Fibroblast of lung (primary cell): ENCODE results near the gene CATSPER1. TPM values are rescaled to one million over a fixed set of nuclear protein-coding genes. Genes with fewer than 3 reads are reported as not detected.

Experiments used
- DNase-seq, 2 donors: peaks; one replicate each; pipeline versions ENCODE4 v3.0.0 to v3.0.0-alpha.2; 2010; ENCODE audit warnings: low read depth in 2 of 2
- H2AFZ ChIP-seq: 2 replicates; pipeline ENCODE4 v1.5.1; 2012; ENCODE audit warnings: low read length, control low read depth, inconsistent platforms
- H3K27ac ChIP-seq: 2 replicates; pipeline ENCODE4 v1.5.1; 2011; ENCODE audit warnings: low read length, control low read depth; ENCODE audit not compliant: insufficient read depth
- H3K27me3 ChIP-seq: 2 replicates; pipeline ENCODE4 v1.5.1; 2011; ENCODE audit warnings: mild to moderate bottlenecking, low read length; ENCODE audit not compliant: control insufficient read depth, insufficient read depth
- H3K36me3 ChIP-seq: 2 replicates; pipeline ENCODE4 v1.5.1; 2011; ENCODE audit warnings: low read length; ENCODE audit not compliant: control insufficient read depth, insufficient read depth
- H3K4me1 ChIP-seq: 2 replicates; pipeline ENCODE4 v1.5.1; 2011; ENCODE audit warnings: low read length; ENCODE audit not compliant: control insufficient read depth, insufficient read depth; ENCODE audit errors: extremely low read depth
- H3K4me2 ChIP-seq: 2 replicates; pipeline ENCODE4 v1.5.1; 2011; ENCODE audit warnings: low read length, control low read depth; ENCODE audit not compliant: insufficient read depth; ENCODE audit errors: extremely low read depth
- H3K4me3 ChIP-seq, 4 experiments: fragments of 200-600 bp in 1 of 4; sonication (generic) in 1 of 4; replicated peaks in 1 of 4; 2 replicates each; pipeline ENCODE4 v1.5.1; 2011 to 2016; ENCODE audit warnings: low read length in 4 of 4, low read depth in 3 of 4, mild to moderate bottlenecking in 3 of 4, control low read depth in 2 of 4, inconsistent platforms in 1 of 4, mixed read lengths in 1 of 4; ENCODE audit not compliant: insufficient read depth in 1 of 4; ENCODE audit errors: control extremely low read depth in 1 of 4
- H3K79me2 ChIP-seq: 2 replicates; pipeline ENCODE4 v1.5.1; 2012; ENCODE audit warnings: mild to moderate bottlenecking, low read length, inconsistent platforms; ENCODE audit not compliant: control insufficient read depth, insufficient read depth
- H3K9ac ChIP-seq: 2 replicates; pipeline ENCODE4 v1.5.1; 2011; ENCODE audit warnings: mild to moderate bottlenecking, low read length, control low read depth; ENCODE audit not compliant: insufficient read depth
- H3K9me3 ChIP-seq: 2 replicates; pipeline ENCODE4 v1.5.1; 2012; ENCODE audit warnings: low read depth, low read length; ENCODE audit not compliant: control insufficient read depth, insufficient read depth
- H4K20me1 ChIP-seq: 2 replicates; pipeline ENCODE4 v1.5.1; 2011; ENCODE audit warnings: low read length; ENCODE audit not compliant: control insufficient read depth, insufficient read depth; ENCODE audit errors: extremely low read depth
- CTCF ChIP-seq, 2 donors: IDR thresholded peaks in 1 of 2; conservative IDR thresholded peaks in 1 of 2; 1 replicate in 1 of 2; 2 replicates in 1 of 2; pipeline ENCODE4 v1.5.1; 2011 to 2012; ENCODE audit warnings: low read length in 2 of 2, control low read depth in 1 of 2, inconsistent platforms in 1 of 2, low read depth in 1 of 2, mild to moderate bottlenecking in 1 of 2
- EZH2 ChIP-seq: IDR thresholded peaks from 2 replicates; pipeline ENCODE4 v1.5.1; 2012; ENCODE audit warnings: low read length, control low read depth, mild to moderate bottlenecking; ENCODE audit errors: missing control alignments
- polyA plus RNA-seq, 2 donors: library from polyadenylated mRNA; depleted of rRNA in 1 of 2; stranded (reverse) in 1 of 2; unstranded in 1 of 2; fragments of >200 nt; gene quantifications; 2 replicates each; pipeline ENCODE4 v1.2.1, GENCODE V29; 2011 to 2012; ENCODE audit warnings: missing spikeins in 1 of 2
- total RNA-seq: library from RNA; depleted of rRNA; stranded (reverse); fragments of >200 nt; gene quantifications from 2 replicates; pipeline ENCODE4 v1.2.1, GENCODE V29; 2014

CATSPER1 gene
- total and polyA plus RNA-seq, 2 donors (not counting 1 experiment from before 2014, with no cell fraction given): not detected

GRCh38 chr11:66066751-66067150 lies 40.5 kb upstream of the CATSPER1 start:
- Histone ChIP-seq H3K27ac (no peak overlapping the region), H3K9me3 (no peaks in the 10 kb centered on the region), H3K4me2 (no peak overlapping the region), H3K79me2 (peaks cover 11% of the 10 kb centered on the region), H2AFZ (no peak overlapping the region), H3K27me3 (no peaks in the 10 kb centered on the region), H4K20me1 (peaks cover 2% of the 10 kb centered on the region), H3K36me3 (peaks cover 25% of the 10 kb centered on the region), H3K4me3 (no peak overlapping the region), H3K4me1 (peaks cover 16% of the 10 kb centered on the region), H3K9ac (no peak overlapping the region)
- TF ChIP-seq CTCF (conservative IDR thresholded peaks at IDR 0.05 in 1 of 2, IDR thresholded peaks at IDR 0.05 in 1 of 2; ENCODE audit: low read depth in 1 of 2, low read length in 2 of 2) (no peak), EZH2 (no peak)
- no peak for DNase-seq

GRCh38 chr11:66064571-66064970 lies 38.3 kb upstream of the CATSPER1 start:
- Histone ChIP-seq H3K9ac (no peak overlapping the region), H3K36me3 (peaks cover 32% of the 10 kb centered on the region), H3K4me2 (no peak overlapping the region), H3K4me1 (peaks cover 12% of the 10 kb centered on the region), H3K9me3 (no peaks in the 10 kb centered on the region), H4K20me1 (peaks cover 2% of the 10 kb centered on the region), H3K27ac (no peak overlapping the region), H3K4me3 (no peak overlapping the region), H3K79me2 (no peaks in the 10 kb centered on the region), H3K27me3 (no peaks in the 10 kb centered on the region), H2AFZ (no peak overlapping the region)
- no peak for DNase-seq
- TF ChIP-seq CTCF (conservative IDR thresholded peaks at IDR 0.05 in 1 of 2, IDR thresholded peaks at IDR 0.05 in 1 of 2; ENCODE audit: low read depth in 1 of 2, low read length in 2 of 2) (no peak), EZH2 (no peak)

GRCh38 chr11:66063900-66064299 lies 37.6 kb upstream of the CATSPER1 start:
- Histone ChIP-seq H4K20me1 (peaks cover 2% of the 10 kb centered on the region), H3K4me1 (peaks cover 6% of the 10 kb centered on the region), H3K9ac (no peak overlapping the region), H3K79me2 (no peaks in the 10 kb centered on the region), H3K27me3 (no peaks in the 10 kb centered on the region), H3K9me3 (no peaks in the 10 kb centered on the region), H3K4me3 (no peak overlapping the region), H3K27ac (no peak overlapping the region), H2AFZ (no peak overlapping the region), H3K36me3 (peaks cover 29% of the 10 kb centered on the region), H3K4me2 (no peak overlapping the region)
- TF ChIP-seq CTCF (conservative IDR thresholded peaks at IDR 0.05 in 1 of 2, IDR thresholded peaks at IDR 0.05 in 1 of 2; ENCODE audit: low read depth in 1 of 2, low read length in 2 of 2) (no peak), EZH2 (no peak)
- DNase-seq: no peak
